ENCODE measurements around the gene PXYLP1.

PXYLP1 gene

DNA sequence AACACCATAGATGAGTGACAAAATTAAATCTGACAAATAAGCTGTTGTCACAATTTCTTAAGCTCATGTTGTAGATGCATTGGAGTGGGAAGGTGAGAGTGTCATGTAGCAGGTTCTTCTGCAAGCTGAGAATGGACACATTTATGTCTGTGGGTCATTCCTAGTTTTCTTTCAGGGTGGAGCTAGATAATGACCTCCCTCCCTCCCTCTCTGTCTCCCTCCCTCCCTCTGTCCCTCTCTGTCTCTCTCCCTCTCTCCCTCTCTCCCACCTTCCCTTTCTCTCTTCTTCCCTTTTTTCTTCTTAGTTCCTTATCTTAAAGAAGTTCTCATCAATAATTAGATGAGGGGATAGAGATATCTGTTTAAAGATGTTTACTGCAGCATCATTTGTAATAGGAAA is 36.0 kb downstream of the PXYLP1 start:
- Histone ChIP-seq H3K27ac (ENCODE audit: low read length, poor library complexity, severe bottlenecking) (no peak overlapping the region), H3K27me3 (ENCODE audit: control insufficient read depth in 1 of 2, insufficient read depth in 1 of 2, low read length in 2 of 2) (no peaks in the 10 kb centered on the region), H3K9ac (ENCODE audit: low read length) (no peak overlapping the region), H3K79me1 (replicated peaks; ENCODE audit: low read length, poor library complexity, severe bottlenecking) (no peaks in the 10 kb centered on the region), H2AFZ (ENCODE audit: low read depth, low read length) (no peak overlapping the region), H4K91ac (ENCODE audit: low read length) (no peak overlapping the region), H2AK5ac (ENCODE audit: low read length, severe bottlenecking) (no peak overlapping the region), H2BK12ac (ENCODE audit: low read length in 2 of 2) (no peak overlapping the region), H2BK120ac (ENCODE audit: low read depth, low read length) (no peak overlapping the region), H3K4me3 (ENCODE audit: insufficient read depth in 1 of 2, low read depth in 1 of 2, low read length in 2 of 2) (no peak overlapping the region), H3K4ac (ENCODE audit: low read depth in 1 of 2, low read length in 2 of 2) (no peak overlapping the region), H2BK5ac (ENCODE audit: low read depth, low read length, poor library complexity, severe bottlenecking) (no peak overlapping the region), H4K8ac (ENCODE audit: low read length) (no peak overlapping the region), H3K18ac (ENCODE audit: low read depth in 1 of 2, low read length in 2 of 2) (no peak overlapping the region), H3K23ac (ENCODE audit: low read length in 2 of 2) (no peak overlapping the region), H3K4me1 (ENCODE audit: control insufficient read depth, insufficient read depth, low read depth, low read length) (no peaks in the 10 kb centered on the region), H2BK15ac (ENCODE audit: low read depth, poor library complexity, severe bottlenecking) (no peak overlapping the region), H3K9me3 (ENCODE audit: control insufficient read depth, low read length) (no peaks in the 10 kb centered on the region), H3K36me3 (ENCODE audit: control insufficient read depth in 1 of 2, insufficient read depth in 2 of 2, low read depth in 1 of 2, low read length in 2 of 2) (peaks cover 6 to 9% of the 10 kb centered on the region in 2 experiments), H3K4me2 (ENCODE audit: low read length, poor library complexity, severe bottlenecking) (no peak overlapping the region), H3K14ac (ENCODE audit: low read length in 2 of 2) (no peak overlapping the region)
- DNase-seq: no peak

DNA sequence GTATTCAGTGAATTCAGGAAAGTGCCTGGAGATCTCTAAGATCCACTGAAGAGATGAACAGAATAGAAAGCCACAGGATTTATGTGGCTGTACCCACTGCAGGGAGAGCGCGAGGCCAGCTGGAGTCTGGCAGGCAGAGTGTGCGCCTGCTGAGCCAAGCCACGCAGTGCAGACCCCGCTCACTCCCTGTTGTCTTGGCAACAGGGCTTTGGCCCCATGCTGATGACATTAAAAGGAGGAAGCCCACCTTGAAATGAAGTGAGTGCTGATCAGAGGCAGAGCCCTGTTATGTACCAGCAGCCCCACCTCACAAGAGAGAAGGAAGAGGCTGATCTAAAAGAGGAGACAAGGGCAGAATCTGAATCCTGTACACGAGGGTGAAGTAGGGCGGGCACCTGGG is 36.7 kb downstream of the PXYLP1 start:
- H3K4me2 ChIP-seq (ENCODE audit: low read length, poor library complexity, severe bottlenecking): no peak overlapping the region
- H3K9ac ChIP-seq (ENCODE audit: low read length): no peak overlapping the region
- no peaks in the 10 kb centered on the region for H3K79me1 ChIP-seq (replicated peaks; ENCODE audit: low read length, poor library complexity, severe bottlenecking)
- WGBS: 94% methylated on average over 5 of the region's 7 CpGs
- no peaks in the 10 kb centered on the region for H3K4me1 ChIP-seq (ENCODE audit: control insufficient read depth, insufficient read depth, low read depth, low read length)
- no peak overlapping the region for H3K14ac ChIP-seq (ENCODE audit: low read length in 2 of 2)
- no peak overlapping the region for H2AK5ac ChIP-seq (ENCODE audit: low read length, severe bottlenecking)
- H4K8ac ChIP-seq (ENCODE audit: low read length): no peak overlapping the region
- peaks cover 6 to 9% of the 10 kb centered on the region in 2 experiments for H3K36me3 ChIP-seq (ENCODE audit: control insufficient read depth in 1 of 2, insufficient read depth in 2 of 2, low read depth in 1 of 2, low read length in 2 of 2)
- H3K23ac ChIP-seq (ENCODE audit: low read length in 2 of 2): no peak overlapping the region
- no peak overlapping the region for H3K4ac ChIP-seq (ENCODE audit: low read depth in 1 of 2, low read length in 2 of 2)
- no peak overlapping the region for H2AFZ ChIP-seq (ENCODE audit: low read depth, low read length)
- no peaks in the 10 kb centered on the region for H3K27me3 ChIP-seq (ENCODE audit: control insufficient read depth in 1 of 2, insufficient read depth in 1 of 2, low read length in 2 of 2)
- no peak overlapping the region for H4K91ac ChIP-seq (ENCODE audit: low read length)
- H3K9me3 ChIP-seq (ENCODE audit: control insufficient read depth, low read length): no peaks in the 10 kb centered on the region
- no peak overlapping the region for H2BK5ac ChIP-seq (ENCODE audit: low read depth, low read length, poor library complexity, severe bottlenecking)
- H3K4me3 ChIP-seq (ENCODE audit: insufficient read depth in 1 of 2, low read depth in 1 of 2, low read length in 2 of 2): no peak overlapping the region
- H2BK15ac ChIP-seq (ENCODE audit: low read depth, poor library complexity, severe bottlenecking): no peak overlapping the region
- DNase-seq: no peak
- no peak overlapping the region for H3K18ac ChIP-seq (ENCODE audit: low read depth in 1 of 2, low read length in 2 of 2)
- H2BK120ac ChIP-seq (ENCODE audit: low read depth, low read length): no peak overlapping the region
- H3K27ac ChIP-seq (ENCODE audit: low read length, poor library complexity, severe bottlenecking): no peak overlapping the region
- no peak overlapping the region for H2BK12ac ChIP-seq (ENCODE audit: low read length in 2 of 2)

DNA sequence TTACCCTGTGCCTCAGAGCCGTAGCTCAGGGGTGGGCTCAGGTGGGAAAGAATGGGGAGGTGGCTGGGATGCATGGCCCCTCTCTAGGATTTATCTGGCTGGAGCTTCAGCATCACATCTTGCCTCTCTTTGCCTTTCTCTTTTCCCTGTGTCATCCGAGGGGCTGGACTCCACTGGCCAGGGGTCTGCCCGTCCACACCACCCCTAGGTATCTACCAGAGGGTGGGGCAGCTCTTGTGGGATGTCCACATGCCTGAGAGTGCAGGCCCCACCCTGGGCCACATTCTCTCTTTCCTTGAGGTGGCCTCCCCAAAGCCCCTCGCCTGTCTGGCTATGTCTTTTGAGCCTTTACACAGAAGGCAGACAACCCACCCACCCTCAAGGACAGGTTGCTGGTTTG is 37.2 kb downstream of the PXYLP1 start:
- Histone ChIP-seq H3K4ac (ENCODE audit: low read depth in 1 of 2, low read length in 2 of 2) (no peak overlapping the region), H2AK5ac (ENCODE audit: low read length, severe bottlenecking) (no peak overlapping the region), H3K4me2 (ENCODE audit: low read length, poor library complexity, severe bottlenecking) (no peak overlapping the region), H3K9ac (ENCODE audit: low read length) (no peak overlapping the region), H3K79me1 (replicated peaks; ENCODE audit: low read length, poor library complexity, severe bottlenecking) (no peaks in the 10 kb centered on the region), H2AFZ (ENCODE audit: low read depth, low read length) (no peak overlapping the region), H3K36me3 (ENCODE audit: control insufficient read depth in 1 of 2, insufficient read depth in 2 of 2, low read depth in 1 of 2, low read length in 2 of 2) (peaks cover 6 to 9% of the 10 kb centered on the region in 2 experiments), H3K9me3 (ENCODE audit: control insufficient read depth, low read length) (no peaks in the 10 kb centered on the region), H4K91ac (ENCODE audit: low read length) (no peak overlapping the region), H3K23ac (ENCODE audit: low read length in 2 of 2) (no peak overlapping the region), H3K4me1 (ENCODE audit: control insufficient read depth, insufficient read depth, low read depth, low read length) (no peaks in the 10 kb centered on the region), H4K8ac (ENCODE audit: low read length) (no peak overlapping the region), H3K27ac (ENCODE audit: low read length, poor library complexity, severe bottlenecking) (no peak overlapping the region), H3K27me3 (ENCODE audit: control insufficient read depth in 1 of 2, insufficient read depth in 1 of 2, low read length in 2 of 2) (no peaks in the 10 kb centered on the region), H3K4me3 (ENCODE audit: insufficient read depth in 1 of 2, low read depth in 1 of 2, low read length in 2 of 2) (no peak overlapping the region), H2BK5ac (ENCODE audit: low read depth, low read length, poor library complexity, severe bottlenecking) (no peak overlapping the region), H3K18ac (ENCODE audit: low read depth in 1 of 2, low read length in 2 of 2) (no peak overlapping the region), H3K14ac (ENCODE audit: low read length in 2 of 2) (no peak overlapping the region), H2BK12ac (ENCODE audit: low read length in 2 of 2) (no peak overlapping the region), H2BK15ac (ENCODE audit: low read depth, poor library complexity, severe bottlenecking) (no peak overlapping the region), H2BK120ac (ENCODE audit: low read depth, low read length) (no peak overlapping the region)
- 69% methylated on average over 3 of the region's 4 CpGs for WGBS
- DNase-seq: no peak

DNA sequence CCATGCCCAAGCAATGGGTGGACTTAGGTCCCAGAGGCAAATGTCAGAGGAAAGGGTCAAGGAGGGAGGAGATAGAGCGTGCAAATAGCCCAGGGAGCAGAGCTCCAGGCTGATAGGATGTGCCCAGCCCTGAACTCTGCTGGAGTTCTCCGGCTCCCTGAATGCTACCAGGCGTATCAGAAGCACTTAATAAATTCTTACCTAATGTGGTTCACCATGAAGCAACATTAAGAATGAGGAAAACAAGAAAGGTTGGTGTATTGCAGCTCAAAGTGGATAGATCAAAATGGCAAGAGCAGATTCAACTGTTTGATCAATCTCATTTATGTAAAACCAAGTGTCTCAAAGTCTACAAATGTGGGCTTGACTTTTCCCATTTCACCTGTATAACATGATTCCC is 38.3 kb downstream of the PXYLP1 start:
- H3K9ac ChIP-seq (ENCODE audit: low read length): no peak overlapping the region
- H2AFZ ChIP-seq (ENCODE audit: low read depth, low read length): no peak overlapping the region
- H2BK120ac ChIP-seq (ENCODE audit: low read depth, low read length): no peak overlapping the region
- H2BK12ac ChIP-seq (ENCODE audit: low read length in 2 of 2): no peak overlapping the region
- DNase-seq: no peak
- H3K4me2 ChIP-seq (ENCODE audit: low read length, poor library complexity, severe bottlenecking): no peak overlapping the region
- no peaks in the 10 kb centered on the region for H3K79me1 ChIP-seq (replicated peaks; ENCODE audit: low read length, poor library complexity, severe bottlenecking)
- H3K36me3 ChIP-seq (ENCODE audit: control insufficient read depth in 1 of 2, insufficient read depth in 2 of 2, low read depth in 1 of 2, low read length in 2 of 2): peaks cover under 1 to 16% of the 10 kb centered on the region in 2 experiments
- H3K4ac ChIP-seq (ENCODE audit: low read depth in 1 of 2, low read length in 2 of 2): no peak overlapping the region
- no peak overlapping the region for H4K8ac ChIP-seq (ENCODE audit: low read length)
- no peak overlapping the region for H3K18ac ChIP-seq (ENCODE audit: low read depth in 1 of 2, low read length in 2 of 2)
- no peak overlapping the region for H2BK15ac ChIP-seq (ENCODE audit: low read depth, poor library complexity, severe bottlenecking)
- H3K9me3 ChIP-seq (ENCODE audit: control insufficient read depth, low read length): no peaks in the 10 kb centered on the region
- WGBS: 94% methylated on average over 3 of the region's 3 CpGs
- no peak overlapping the region for H3K4me3 ChIP-seq (ENCODE audit: insufficient read depth in 1 of 2, low read depth in 1 of 2, low read length in 2 of 2)
- no peaks in the 10 kb centered on the region for H3K27me3 ChIP-seq (ENCODE audit: control insufficient read depth in 1 of 2, insufficient read depth in 1 of 2, low read length in 2 of 2)
- no peak overlapping the region for H4K91ac ChIP-seq (ENCODE audit: low read length)
- H3K14ac ChIP-seq (ENCODE audit: low read length in 2 of 2): no peak overlapping the region
- no peak overlapping the region for H2AK5ac ChIP-seq (ENCODE audit: low read length, severe bottlenecking)
- no peak overlapping the region for H2BK5ac ChIP-seq (ENCODE audit: low read depth, low read length, poor library complexity, severe bottlenecking)
- H3K27ac ChIP-seq (ENCODE audit: low read length, poor library complexity, severe bottlenecking): no peak overlapping the region
- H3K4me1 ChIP-seq (ENCODE audit: control insufficient read depth, insufficient read depth, low read depth, low read length): no peaks in the 10 kb centered on the region
- no peak overlapping the region for H3K23ac ChIP-seq (ENCODE audit: low read length in 2 of 2)
